ENCODE results near the gene TMEM132C.

Gene TMEM132C

DNA sequence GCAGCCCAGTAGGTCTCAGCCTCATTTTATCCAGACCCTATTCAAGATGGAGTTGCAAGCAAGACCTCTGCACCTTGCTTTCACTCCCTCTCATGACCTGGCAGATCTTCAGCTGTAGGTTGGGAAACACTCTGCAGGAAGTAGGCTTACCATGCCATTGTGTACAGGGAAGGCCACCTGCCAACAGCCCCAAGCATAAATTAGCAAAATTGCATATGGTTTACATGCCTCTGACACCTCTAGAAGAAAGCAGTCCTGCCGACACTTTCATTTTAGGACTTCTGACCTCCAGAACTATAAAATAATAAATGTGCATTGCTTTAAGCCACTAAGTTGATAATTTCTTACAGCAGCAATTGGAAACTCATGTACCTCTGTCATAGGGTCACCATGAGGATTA is 459.9 kb downstream of the TMEM132C start:
- Histone ChIP-seq H4K20me1 (ENCODE audit: low read depth, low read length) (no peaks in the 10 kb centered on the region), H2AFZ (ENCODE audit: low read depth, low read length, severe bottlenecking) (no peak overlapping the region), H3K4me3 (ENCODE audit: insufficient read depth, low read length, poor library complexity, severe bottlenecking) (no peak overlapping the region), H3F3A (ENCODE audit: insufficient read depth) (no peaks in the 10 kb centered on the region), H3K27ac (ENCODE audit: low read depth, low read length) (no peak overlapping the region), H3K9me3 (ENCODE audit: insufficient read depth, low read length) (no peaks in the 10 kb centered on the region), H3K79me2 (ENCODE audit: insufficient read depth, low read length) (no peaks in the 10 kb centered on the region), H3K36me3 (ENCODE audit: low read length) (no peaks in the 10 kb centered on the region), H3K4me2 (ENCODE audit: low read depth, low read length, poor library complexity, severe bottlenecking) (no peak overlapping the region), H3K27me3 (ENCODE audit: low read length) (no peaks in the 10 kb centered on the region), H3K9ac (ENCODE audit: low read length) (no peak overlapping the region), H3K9me2 (replicated peaks; ENCODE audit: insufficient read depth, low read length) (no peaks in the 10 kb centered on the region)
- TF ChIP-seq, protein P1, sequence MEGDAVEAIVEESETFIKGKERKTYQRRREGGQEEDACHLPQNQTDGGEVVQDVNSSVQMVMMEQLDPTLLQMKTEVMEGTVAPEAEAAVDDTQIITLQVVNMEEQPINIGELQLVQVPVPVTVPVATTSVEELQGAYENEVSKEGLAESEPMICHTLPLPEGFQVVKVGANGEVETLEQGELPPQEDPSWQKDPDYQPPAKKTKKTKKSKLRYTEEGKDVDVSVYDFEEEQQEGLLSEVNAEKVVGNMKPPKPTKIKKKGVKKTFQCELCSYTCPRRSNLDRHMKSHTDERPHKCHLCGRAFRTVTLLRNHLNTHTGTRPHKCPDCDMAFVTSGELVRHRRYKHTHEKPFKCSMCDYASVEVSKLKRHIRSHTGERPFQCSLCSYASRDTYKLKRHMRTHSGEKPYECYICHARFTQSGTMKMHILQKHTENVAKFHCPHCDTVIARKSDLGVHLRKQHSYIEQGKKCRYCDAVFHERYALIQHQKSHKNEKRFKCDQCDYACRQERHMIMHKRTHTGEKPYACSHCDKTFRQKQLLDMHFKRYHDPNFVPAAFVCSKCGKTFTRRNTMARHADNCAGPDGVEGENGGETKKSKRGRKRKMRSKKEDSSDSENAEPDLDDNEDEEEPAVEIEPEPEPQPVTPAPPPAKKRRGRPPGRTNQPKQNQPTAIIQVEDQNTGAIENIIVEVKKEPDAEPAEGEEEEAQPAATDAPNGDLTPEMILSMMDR (IDR thresholded peaks at IDR 0.05; ENCODE audit: insufficient read depth, low read length, poor library complexity, severe bottlenecking), result no peak
- no peak for TF ChIP-seq EZH2phosphoT487 (conservative IDR thresholded peaks at IDR 0.05; ENCODE audit: low read length)

DNA sequence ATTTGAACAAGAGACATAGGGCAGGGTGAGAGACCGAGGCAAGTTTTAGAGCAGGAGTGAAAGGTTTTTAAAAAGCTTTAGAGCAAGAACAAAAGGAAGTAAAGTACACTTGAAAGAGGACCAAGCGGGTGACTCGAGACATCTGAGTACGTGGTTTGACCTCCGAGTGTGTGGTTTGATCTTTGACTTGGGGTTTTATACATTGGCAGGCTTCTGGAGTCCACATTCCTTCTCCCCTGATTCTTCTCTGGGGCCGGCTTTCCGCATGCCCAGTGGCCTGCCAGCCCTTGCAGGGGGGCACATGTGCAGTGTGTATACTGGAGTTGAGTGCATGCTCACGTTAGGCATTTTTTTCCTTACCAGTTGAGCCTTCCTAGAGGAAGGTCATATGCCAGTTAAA is 460.5 kb downstream of the TMEM132C start:
- Histone ChIP-seq H3F3A (ENCODE audit: insufficient read depth) (no peaks in the 10 kb centered on the region), H4K20me1 (ENCODE audit: low read depth, low read length) (no peaks in the 10 kb centered on the region), H2AFZ (ENCODE audit: low read depth, low read length, severe bottlenecking) (no peak overlapping the region), H3K4me2 (ENCODE audit: low read depth, low read length, poor library complexity, severe bottlenecking) (no peak overlapping the region), H3K27ac (ENCODE audit: low read depth, low read length) (no peak overlapping the region), H3K9ac (ENCODE audit: low read length) (no peak overlapping the region), H3K27me3 (ENCODE audit: low read length) (no peaks in the 10 kb centered on the region), H3K79me2 (ENCODE audit: insufficient read depth, low read length) (no peaks in the 10 kb centered on the region), H3K9me3 (ENCODE audit: insufficient read depth, low read length) (no peaks in the 10 kb centered on the region), H3K4me3 (ENCODE audit: insufficient read depth, low read length, poor library complexity, severe bottlenecking) (no peak overlapping the region), H3K9me2 (replicated peaks; ENCODE audit: insufficient read depth, low read length) (no peaks in the 10 kb centered on the region), H3K36me3 (ENCODE audit: low read length) (no peaks in the 10 kb centered on the region)
- TF ChIP-seq, protein P1 (IDR thresholded peaks at IDR 0.05; ENCODE audit: insufficient read depth, low read length, poor library complexity, severe bottlenecking), result no peak
- TF ChIP-seq EZH2phosphoT487 (conservative IDR thresholded peaks at IDR 0.05; ENCODE audit: low read length), result no peak

DNA sequence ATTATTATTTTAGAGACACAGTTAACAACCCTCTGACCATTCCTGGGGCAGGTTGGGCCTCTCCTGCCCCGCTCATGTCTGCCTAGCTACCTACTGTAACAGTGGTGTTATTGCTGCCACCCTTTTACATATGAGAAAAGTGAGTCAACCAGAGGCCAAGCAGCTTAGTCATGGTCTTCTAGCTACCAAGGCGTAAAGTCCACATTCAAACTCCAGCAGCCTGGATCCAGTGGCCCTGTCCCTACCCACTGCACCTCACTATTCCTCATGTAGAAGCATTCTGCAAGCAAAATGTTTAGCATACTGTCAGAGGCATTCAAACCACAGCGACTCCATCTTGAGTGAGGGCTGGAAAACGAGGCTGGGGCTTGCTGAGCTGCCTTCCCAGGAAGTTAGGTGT is 461.0 kb downstream of the TMEM132C start:
- H3K36me3 ChIP-seq (ENCODE audit: low read length), result no peaks in the 10 kb centered on the region
- no peaks in the 10 kb centered on the region for H3K79me2 ChIP-seq (ENCODE audit: insufficient read depth, low read length)
- TF ChIP-seq, protein P1 (IDR thresholded peaks at IDR 0.05; ENCODE audit: insufficient read depth, low read length, poor library complexity, severe bottlenecking), result no peak
- no peak for TF ChIP-seq EZH2phosphoT487 (conservative IDR thresholded peaks at IDR 0.05; ENCODE audit: low read length)
- H4K20me1 ChIP-seq (ENCODE audit: low read depth, low read length), result no peaks in the 10 kb centered on the region
- no peaks in the 10 kb centered on the region for H3F3A ChIP-seq (ENCODE audit: insufficient read depth)
- no peak overlapping the region for H2AFZ ChIP-seq (ENCODE audit: low read depth, low read length, severe bottlenecking)
- no peak overlapping the region for H3K9ac ChIP-seq (ENCODE audit: low read length)
- no peaks in the 10 kb centered on the region for H3K9me2 ChIP-seq (replicated peaks; ENCODE audit: insufficient read depth, low read length)
- no peaks in the 10 kb centered on the region for H3K27me3 ChIP-seq (ENCODE audit: low read length)
- no peak overlapping the region for H3K4me3 ChIP-seq (ENCODE audit: insufficient read depth, low read length, poor library complexity, severe bottlenecking)
- no peak overlapping the region for H3K4me2 ChIP-seq (ENCODE audit: low read depth, low read length, poor library complexity, severe bottlenecking)
- H3K9me3 ChIP-seq (ENCODE audit: insufficient read depth, low read length), result no peaks in the 10 kb centered on the region
- H3K27ac ChIP-seq (ENCODE audit: low read depth, low read length), result no peak overlapping the region
